Hepatocyte (in vitro differentiated cells): Measurements from ENCODE around the gene PHEX. TPM values are rescaled to one million over a fixed set of nuclear protein-coding genes. Genes with fewer than 3 reads are reported as not detected.
A peak's percentile ranks its signal among the peaks of the same experiment; 100 is the strongest.

Experiments used
- DNase-seq: peaks from one replicate; pipeline ENCODE4 v3.0.0-alpha.2; 2016; ENCODE audit warnings: low spot score
- H2AFZ ChIP-seq: fragments of 200-600 bp; sonication (generic); 2 replicates; pipeline ENCODE4 v1.6.0; 2016; ENCODE audit warnings: antibody characterized with exemption, mild to moderate bottlenecking
- H3K27ac ChIP-seq: fragments of 200-600 bp; sonication (generic); 2 replicates; pipeline ENCODE4 v1.5.1; 2016; ENCODE audit warnings: mild to moderate bottlenecking
- H3K27me3 ChIP-seq: fragments of 200-600 bp; sonication (generic); 2 replicates; pipeline ENCODE4 v1.6.1; 2016
- H3K36me3 ChIP-seq: fragments of 200-600 bp; sonication (generic); replicated peaks from 2 replicates; pipeline ENCODE4 v1.5.1; 2016; ENCODE audit warnings: low read depth; ENCODE audit not compliant: insufficient read depth
- H3K4me1 ChIP-seq: fragments of 200-600 bp; sonication (generic); 2 replicates; pipeline ENCODE4 v1.5.1; 2016; ENCODE audit warnings: mild to moderate bottlenecking, moderate library complexity; ENCODE audit not compliant: insufficient read depth
- H3K4me2 ChIP-seq: fragments of 200-600 bp; sonication (generic); 2 replicates; pipeline ENCODE4 v1.6.0; 2016
- H3K4me3 ChIP-seq: fragments of 200-600 bp; sonication (generic); 2 replicates; pipeline ENCODE4 v1.5.1; 2016; ENCODE audit warnings: mild to moderate bottlenecking
- H3K79me2 ChIP-seq: fragments of 200-600 bp; sonication (generic); 2 replicates; pipeline ENCODE4 v1.6.0; 2017; ENCODE audit warnings: mild to moderate bottlenecking
- H3K9me2 ChIP-seq: fragments of 200-600 bp; sonication (generic); replicated peaks from 2 replicates; pipeline ENCODE4 v1.6.0; 2017; ENCODE audit warnings: mild to moderate bottlenecking; ENCODE audit not compliant: insufficient read depth
- H3K9me3 ChIP-seq: fragments of 200-600 bp; sonication (generic); 2 replicates; pipeline ENCODE4 v1.5.1; 2016; ENCODE audit warnings: low read depth, mild to moderate bottlenecking
- H4K20me1 ChIP-seq: fragments of 200-600 bp; sonication (generic); 2 replicates; pipeline ENCODE4 v1.6.0; 2016; ENCODE audit warnings: mild to moderate bottlenecking; ENCODE audit not compliant: insufficient read depth, poor library complexity, severe bottlenecking
- CTCF ChIP-seq: fragments of 200-600 bp; sonication (generic); IDR thresholded peaks from 2 replicates; pipeline ENCODE4 v1.5.1; 2016; ENCODE audit warnings: antibody characterized with exemption, mild to moderate bottlenecking; ENCODE audit not compliant: poor library complexity
- EZH2 ChIP-seq: fragments of 200-600 bp; sonication (generic); IDR thresholded peaks from 2 replicates; pipeline ENCODE4 v1.6.1; 2016; ENCODE audit warnings: antibody characterized with exemption, mild to moderate bottlenecking, borderline replicate concordance
- EZH2phosphoT487 ChIP-seq: fragments of 200-600 bp; sonication (generic); IDR thresholded peaks from one replicate; pipeline ENCODE4 v1.6.1; 2018; ENCODE audit warnings: antibody characterized with exemption, mild to moderate bottlenecking, low read depth, moderate library complexity; ENCODE audit not compliant: unreplicated experiment, severe bottlenecking
- WGBS: methylation state at CpG from one replicate; pipeline ENCODE4 v1.1.6; 2016; ENCODE audit warnings: low lambda C conversion rate; ENCODE audit errors: missing lambda C conversion rate; 5-methylcytosine and 5-hydroxymethylcytosine counted together
- polyA plus RNA-seq: library from polyadenylated mRNA; unstranded; fragments of >200 nt; fragmentation: Nextera tagmentation; extraction: Ambion mirVana; gene quantifications from 2 replicates; pipeline ENCODE4 v1.2.1, GENCODE V29; 2016
- total RNA-seq: library from RNA; depleted of rRNA; stranded (reverse); fragments of >200 nt; gene quantifications from 2 replicates; pipeline ENCODE4 v1.2.3, GENCODE V29; 2014

PHEX gene
- total and polyA plus RNA-seq, 2 experiments from 2014 or later: 0.05 to 0.27 TPM

GRCh38 chrX:22135994-22136684, 104.0 kb downstream of the PHEX start:
- peak overlapping the region; percentile 4 for H3K27ac ChIP-seq
- H4K20me1 ChIP-seq: no peaks in the 10 kb centered on the region
- H3K27me3 ChIP-seq: no peaks in the 10 kb centered on the region
- H3K79me2 ChIP-seq: no peaks in the 10 kb centered on the region
- TF ChIP-seq CTCF: peak; percentile 67
- no peak for TF ChIP-seq EZH2phosphoT487
- H2AFZ ChIP-seq: peak overlapping the region; percentile 3
- no peaks in the 10 kb centered on the region for H3K9me3 ChIP-seq
- H3K4me2 ChIP-seq: no peak overlapping the region
- peaks cover 12% of the 10 kb centered on the region for H3K4me1 ChIP-seq
- peak; percentile 65 for DNase-seq
- 34% methylated on average over 11 of the region's 11 CpGs for WGBS
- H3K9me2 ChIP-seq: no peaks in the 10 kb centered on the region
- H3K4me3 ChIP-seq: no peak overlapping the region
- no peaks in the 10 kb centered on the region for H3K36me3 ChIP-seq

GRCh38 chrX:22136711-22137110, 104.6 kb downstream of the PHEX start:
- WGBS: 65% methylated on average over 5 of the region's 5 CpGs
- Histone ChIP-seq H3K9me3 (no peaks in the 10 kb centered on the region), H3K4me3 (no peak overlapping the region), H3K4me2 (no peak overlapping the region), H2AFZ (peak overlapping the region; percentile 3), H3K27ac (peak overlapping the region; percentile 4), H3K79me2 (no peaks in the 10 kb centered on the region), H3K4me1 (peaks cover 12% of the 10 kb centered on the region), H4K20me1 (no peaks in the 10 kb centered on the region), H3K36me3 (no peaks in the 10 kb centered on the region), H3K9me2 (no peaks in the 10 kb centered on the region), H3K27me3 (no peaks in the 10 kb centered on the region)
- TF ChIP-seq CTCF (no peak), EZH2 (no peak), EZH2phosphoT487 (no peak)
- DNase-seq: no peak

- H3K4me2 ChIP-seq: no peak overlapping the region
- no peaks in the 10 kb centered on the region for H3K36me3 ChIP-seq
- H3K9me2 ChIP-seq: no peaks in the 10 kb centered on the region
- no peak overlapping the region for H2AFZ ChIP-seq
- H3K4me1 ChIP-seq: peaks cover 12% of the 10 kb centered on the region
- no peaks in the 10 kb centered on the region for H3K79me2 ChIP-seq
- TF ChIP-seq EZH2 (no peak), EZH2phosphoT487 (no peak), CTCF (no peak)
- no peak overlapping the region for H3K27ac ChIP-seq
- WGBS: 100% methylated on average over 1 of the region's 1 CpG
- no peaks in the 10 kb centered on the region for H3K27me3 ChIP-seq
- H4K20me1 ChIP-seq: no peaks in the 10 kb centered on the region
- no peak overlapping the region for H3K4me3 ChIP-seq
- no peaks in the 10 kb centered on the region for H3K9me3 ChIP-seq
- no peak for DNase-seq
Observed at GRCh38 chrX:22139822-22140221, 107.7 kb downstream of the PHEX start.
